SK-N-SH (cell line): ENCODE data around the gene SLC16A5. TPM values are rescaled to one million over a fixed set of nuclear protein-coding genes. Genes with fewer than 3 reads are reported as not detected.

Experiments
- CTCF ChIA-PET: fragments of 300-600, 350-600 bp; formaldehyde crosslinking; extraction: SDS; loops from one replicate; lab custom pipeline; 2021; lab: Yijun Ruan, JAX
- POLR2A ChIA-PET: fragments of 350-600 bp; sonication (Branson Sonifier 250); formaldehyde crosslinking; extraction: SDS; loops from one replicate; lab custom pipeline; 2020; ENCODE audit warnings: antibody characterized with exemption, inconsistent platforms; lab: Yijun Ruan, JAX
- DNase-seq: peaks from one replicate; pipeline ENCODE4 v3.0.0; 2012
- H2AFZ ChIP-seq: fragments of 200-600 bp; sonication (generic); 2 replicates; pipeline ENCODE4 v1.8.1; 2016; ENCODE audit warnings: antibody characterized with exemption, mild to moderate bottlenecking, low read depth
- H3F3A ChIP-seq: fragments of 200-600 bp; sonication (generic); replicated peaks from 2 replicates; pipeline ENCODE3; 2016; ENCODE audit warnings: antibody characterized with exemption, mild to moderate bottlenecking; ENCODE audit not compliant: insufficient read depth
- H3K27ac ChIP-seq, 2 experiments: fragments of 200-500 bp in 1 of 2; fragments of 200-600 bp in 1 of 2; sonication (Bioruptor generic) in 1 of 2; sonication (generic), shearing (Covaris generic) in 1 of 2; 2 replicates each; pipeline versions ENCODE4 v1.5.1 to v1.6.1; 2014 to 2016; ENCODE audit warnings: low read depth in 2 of 2, inconsistent platforms in 1 of 2, low read length in 1 of 2, mild to moderate bottlenecking in 1 of 2, mixed read lengths in 1 of 2
- H3K27me3 ChIP-seq: fragments of 200-600 bp; sonication (generic), shearing (Covaris generic); 2 replicates; pipeline ENCODE4 v1.6.1; 2016; ENCODE audit warnings: mixed run types; ENCODE audit not compliant: insufficient read depth
- H3K36me3 ChIP-seq, 2 experiments: fragments of 200-500 bp in 1 of 2; fragments of 200-600 bp in 1 of 2; sonication (Bioruptor generic) in 1 of 2; sonication (generic) in 1 of 2; replicated peaks in 1 of 2; 2 replicates each; pipeline versions ENCODE3 to v1.5.1; 2014 to 2016; ENCODE audit warnings: low read length in 1 of 2, mild to moderate bottlenecking in 1 of 2; ENCODE audit not compliant: insufficient read depth in 2 of 2, control insufficient read depth in 1 of 2
- H3K4me1 ChIP-seq, 2 experiments: fragments of 200-500 bp in 1 of 2; fragments of 200-600 bp in 1 of 2; sonication (Bioruptor generic) in 1 of 2; sonication (generic), shearing (Covaris generic) in 1 of 2; 2 replicates each; pipeline versions ENCODE4 v1.5.1 to v1.6.1; 2014 to 2016; ENCODE audit warnings: low read depth in 1 of 2, low read length in 1 of 2, mixed run types in 1 of 2; ENCODE audit not compliant: insufficient read depth in 2 of 2, control insufficient read depth in 1 of 2
- H3K4me2 ChIP-seq: fragments of 200-600 bp; sonication (generic), shearing (Covaris generic); 2 replicates; pipeline ENCODE4 v1.6.1; 2017; ENCODE audit warnings: mixed run types
- H3K4me3 ChIP-seq, 2 experiments: fragments of 200-500 bp in 1 of 2; fragments of 200-600 bp in 1 of 2; sonication (Bioruptor generic) in 1 of 2; sonication (generic), shearing (Covaris generic) in 1 of 2; 2 replicates each; pipeline versions ENCODE4 v1.5.1 to v1.8.1; 2014 to 2016; ENCODE audit warnings: low read depth in 2 of 2, inconsistent platforms in 1 of 2, low read length in 1 of 2, mild to moderate bottlenecking in 1 of 2, mixed read lengths in 1 of 2, moderate library complexity in 1 of 2
- H3K79me2 ChIP-seq: fragments of 200-600 bp; sonication (generic); 2 replicates; pipeline ENCODE4 v1.8.1; 2017; ENCODE audit warnings: mild to moderate bottlenecking; ENCODE audit not compliant: insufficient read depth
- H3K9ac ChIP-seq: fragments of 200-600 bp; sonication (generic); 2 replicates; pipeline ENCODE4 v1.6.1; 2017; ENCODE audit warnings: mixed run types
- H3K9me2 ChIP-seq: fragments of 200-600 bp; sonication (generic); 2 replicates; pipeline ENCODE4 v1.6.1; 2017; ENCODE audit warnings: mixed run types
- H3K9me3 ChIP-seq: fragments of 200-600 bp; sonication (generic); 2 replicates; pipeline ENCODE4 v1.6.1; 2017; ENCODE audit warnings: mixed run types, mild to moderate bottlenecking, moderate library complexity
- H4K20me1 ChIP-seq: fragments of 200-600 bp; sonication (generic); 2 replicates; pipeline ENCODE4 v1.6.1; 2017; ENCODE audit warnings: mild to moderate bottlenecking, mixed run types; ENCODE audit not compliant: insufficient read depth
- CHD2 ChIP-seq: fragments of 150-350 bp; IDR thresholded peaks from 2 replicates; pipeline ENCODE4 v1.6.1; 2018; ENCODE audit warnings: low read length; ENCODE audit not compliant: partially characterized antibody
- EZH2phosphoT487 ChIP-seq: fragments of 200-600 bp; sonication (generic); IDR thresholded peaks from 2 replicates; pipeline ENCODE4 v1.6.1; 2017; ENCODE audit warnings: low read depth, mixed run types, mild to moderate bottlenecking, antibody characterized with exemption, moderate library complexity, borderline replicate concordance
- FOSL2 ChIP-seq: IDR thresholded peaks from 2 replicates; pipeline ENCODE4 v1.4.0; 2012; ENCODE audit warnings: low read depth, mild to moderate bottlenecking, moderate library complexity, borderline replicate concordance
- JUND ChIP-seq: IDR thresholded peaks from 2 replicates; pipeline ENCODE4 v1.4.0; 2012
- MXI1 ChIP-seq: IDR thresholded peaks from 2 replicates; pipeline ENCODE4 v1.6.1; 2012; ENCODE audit warnings: mild to moderate bottlenecking, low read depth, low read length, improper control_type of control experiment
- NFIC ChIP-seq: IDR thresholded peaks from 2 replicates; pipeline ENCODE4 v1.4.0; 2012; ENCODE audit warnings: borderline replicate concordance
- NRF1 ChIP-seq: IDR thresholded peaks from 2 replicates; pipeline ENCODE4 v1.6.1; 2012; ENCODE audit warnings: low read depth, mild to moderate bottlenecking, low read length
- POLR2AphosphoS5 ChIP-seq: IDR thresholded peaks from 2 replicates; pipeline ENCODE4 v1.6.1; 2012; ENCODE audit warnings: low read depth, low read length
- RFX5 ChIP-seq: IDR thresholded peaks from 2 replicates; pipeline ENCODE4 v1.6.1; 2012; ENCODE audit warnings: mild to moderate bottlenecking, improper control_type of control experiment, low read length
- SMC3 ChIP-seq: IDR thresholded peaks from 2 replicates; pipeline ENCODE4 v1.6.1; 2012; ENCODE audit warnings: low read depth, low read length, improper control_type of control experiment
- TCF12 ChIP-seq: IDR thresholded peaks from 2 replicates; pipeline ENCODE4 v1.4.0; 2012
- YY1 ChIP-seq: IDR thresholded peaks from 2 replicates; pipeline ENCODE4 v1.4.0; 2012; ENCODE audit warnings: low read depth, mild to moderate bottlenecking
- WGBS: methylation state at CpG from one replicate; pipeline ENCODE4 v1.1.6; 2017; ENCODE audit warnings: low lambda C conversion rate; 5-methylcytosine and 5-hydroxymethylcytosine counted together
- polyA plus RNA-seq, 3 experiments: library from polyadenylated mRNA; depleted of rRNA; stranded (reverse); fragments of >200 nt; gene quantifications; 2 replicates each; pipeline ENCODE4 v1.2.3, GENCODE V29; 2012
- TF ChIP-seq, protein P1 (sequence below): fragments of 150-350 bp; IDR thresholded peaks from 2 replicates; pipeline ENCODE4 v1.6.1; 2016; ENCODE audit warnings: mild to moderate bottlenecking, low read depth, low read length
- TF ChIP-seq, protein P2 (sequence below): IDR thresholded peaks from 2 replicates; pipeline ENCODE4 v1.6.1; 2012; ENCODE audit warnings: mild to moderate bottlenecking, low read depth, low read length, moderate library complexity
- TF ChIP-seq, protein P3 (sequence below): IDR thresholded peaks from 2 replicates; pipeline ENCODE4; 2012
- TF ChIP-seq, protein P4 (sequence below): IDR thresholded peaks from 2 replicates; pipeline ENCODE4 v1.4.0; 2012; ENCODE audit warnings: low read depth, borderline replicate concordance

The SLC16A5 gene
- polyA plus RNA-seq, 1 of the 3 experiments (the other 2 are of a cell fraction): 0.03 TPM

DNA sequence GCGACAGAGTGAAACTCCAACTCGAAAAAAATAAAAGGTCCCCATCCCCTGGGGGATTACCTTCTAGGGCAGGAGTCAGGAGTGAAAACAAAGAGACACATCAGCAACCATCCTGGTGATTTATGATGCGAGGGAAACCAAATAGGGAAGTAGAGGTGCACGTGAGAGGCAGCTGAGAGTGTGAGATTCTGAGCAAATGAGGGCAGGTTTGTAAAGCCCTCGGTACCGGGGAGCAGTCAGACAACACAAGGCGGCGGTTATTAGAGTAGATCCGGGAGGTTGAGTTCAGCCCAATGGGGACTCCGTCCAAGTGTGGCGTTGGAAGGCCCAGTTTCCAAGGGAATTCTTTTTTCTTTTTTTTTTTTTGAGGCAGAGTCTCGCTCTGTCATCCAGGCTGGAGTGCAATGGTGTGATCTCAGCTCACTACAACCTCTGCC is 14.6 kb downstream of the SLC16A5 start:
- no peak overlapping the region for H3K4me3 ChIP-seq
- no peak overlapping the region for H2AFZ ChIP-seq
- 75% methylated on average over 12 of the region's 12 CpGs for WGBS
- no peak overlapping the region for H3K4me2 ChIP-seq
- H4K20me1 ChIP-seq: no peaks in the 10 kb centered on the region
- no peaks in the 10 kb centered on the region for H3K9me3 ChIP-seq
- H3K27ac ChIP-seq: no peak overlapping the region
- no peaks in the 10 kb centered on the region for H3K36me3 ChIP-seq
- no peaks in the 10 kb centered on the region for H3K79me2 ChIP-seq
- TF ChIP-seq JUND: no peak
- TF ChIP-seq, protein P1, sequence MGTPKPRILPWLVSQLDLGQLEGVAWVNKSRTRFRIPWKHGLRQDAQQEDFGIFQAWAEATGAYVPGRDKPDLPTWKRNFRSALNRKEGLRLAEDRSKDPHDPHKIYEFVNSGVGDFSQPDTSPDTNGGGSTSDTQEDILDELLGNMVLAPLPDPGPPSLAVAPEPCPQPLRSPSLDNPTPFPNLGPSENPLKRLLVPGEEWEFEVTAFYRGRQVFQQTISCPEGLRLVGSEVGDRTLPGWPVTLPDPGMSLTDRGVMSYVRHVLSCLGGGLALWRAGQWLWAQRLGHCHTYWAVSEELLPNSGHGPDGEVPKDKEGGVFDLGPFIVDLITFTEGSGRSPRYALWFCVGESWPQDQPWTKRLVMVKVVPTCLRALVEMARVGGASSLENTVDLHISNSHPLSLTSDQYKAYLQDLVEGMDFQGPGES: no peak
- TF ChIP-seq NRF1: no peak
- no peak for TF ChIP-seq CHD2
- no peak for TF ChIP-seq MXI1
- no peak for TF ChIP-seq NFIC
- no peak for TF ChIP-seq SMC3
- no peak for TF ChIP-seq FOSL2
- no peak for TF ChIP-seq YY1
- TF ChIP-seq, all 33 proteins: peak for 0
- ChIA-PET CTCF (interaction anchor here (0.6 to 4.5 kb wide), 6 partner anchors 8 to 229 kb away, joined by 3 to 68 read pairs (median 4); partner anchors contain the start of genes ARMC7 and FDXR), POLR2A (no interaction called here)
- no peaks in the 10 kb centered on the region for H3F3A ChIP-seq
- no peaks in the 10 kb centered on the region for H3K9me2 ChIP-seq
- no peak overlapping the region for H3K9ac ChIP-seq
- no peaks in the 10 kb centered on the region for H3K27me3 ChIP-seq
- no peak for DNase-seq
- H3K4me1 ChIP-seq: peaks cover 0 to 10% of the 10 kb centered on the region in 2 experiments; a peak in 1 of 4 replicates

DNA sequence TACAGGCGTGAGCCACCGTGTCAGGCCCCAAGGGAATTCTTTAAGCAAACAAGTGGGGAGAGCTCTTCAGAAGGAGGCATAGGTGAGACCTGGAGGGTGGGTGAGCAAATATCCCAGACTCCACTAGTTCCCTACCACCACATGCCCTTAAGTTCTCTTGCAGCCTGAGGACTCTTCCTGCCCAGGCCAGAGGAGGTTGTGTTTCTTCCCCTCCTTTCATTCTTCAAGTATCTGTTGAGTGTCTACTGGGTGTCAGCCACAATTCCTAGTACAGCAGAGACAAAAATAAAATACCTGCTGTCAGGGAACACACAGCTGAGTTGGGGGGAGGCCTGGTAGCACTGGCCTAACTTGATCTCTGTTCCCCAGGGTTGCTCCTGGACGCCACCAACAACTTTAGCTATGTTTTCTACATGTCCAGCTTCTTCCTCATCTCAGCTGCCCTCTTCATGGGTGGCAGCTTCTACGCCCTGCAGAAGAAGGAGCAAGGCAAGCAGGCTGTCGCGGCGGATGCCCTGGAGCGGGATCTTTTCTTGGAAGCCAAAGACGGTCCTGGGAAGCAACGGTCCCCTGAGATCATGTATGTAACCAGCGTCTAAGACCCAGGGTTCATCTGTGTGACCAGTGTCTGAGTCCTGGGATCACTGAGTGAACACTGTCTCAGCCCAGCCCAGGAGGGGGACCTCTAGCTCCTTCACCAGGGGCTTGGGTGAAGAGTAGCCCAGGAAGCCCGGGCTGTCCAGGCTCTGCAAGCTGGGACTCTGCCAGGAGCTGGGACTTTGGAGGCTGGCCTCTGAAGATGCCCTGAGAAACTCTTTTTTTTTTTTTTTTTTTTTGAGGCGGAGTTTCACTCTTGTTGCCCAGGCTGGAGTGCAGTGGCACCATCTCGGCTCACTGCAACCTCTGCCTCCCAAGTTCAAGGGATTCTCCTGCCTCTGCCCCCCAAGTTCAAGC is 16.1 kb downstream of the SLC16A5 start:
- no peak for DNase-seq
- Histone ChIP-seq H2AFZ (no peak overlapping the region), H3K9ac (no peak overlapping the region), H3F3A (peaks cover 4% of the 10 kb centered on the region), H4K20me1 (no peaks in the 10 kb centered on the region), H3K27me3 (no peaks in the 10 kb centered on the region), H3K4me1 (peaks cover 0 to 10% of the 10 kb centered on the region in 2 experiments; a peak in 1 of 4 replicates), H3K36me3 (no peaks in the 10 kb centered on the region), H3K4me2 (no peak overlapping the region), H3K9me3 (no peaks in the 10 kb centered on the region), H3K79me2 (no peaks in the 10 kb centered on the region), H3K4me3 (no peak overlapping the region), H3K9me2 (no peaks in the 10 kb centered on the region), H3K27ac (no peak overlapping the region)
- ChIA-PET CTCF (interaction anchor here (0.6 to 4.9 kb wide), 17 partner anchors 9 to 1191 kb away, joined by 3 to 68 read pairs (median 9); partner anchors contain the start of genes MIF4GD, NT5C, OTOP2 and SLC16A5), POLR2A (interaction anchor here (0.8 to 1.1 kb wide), 2 partner anchors 29 to 1101 kb away, joined by 4 to 12 read pairs; no protein-coding TSS in a partner anchor)
- 77% methylated on average over 14 of the region's 14 CpGs for WGBS
- no peak for TF ChIP-seq MXI1
- TF ChIP-seq, protein P2, sequence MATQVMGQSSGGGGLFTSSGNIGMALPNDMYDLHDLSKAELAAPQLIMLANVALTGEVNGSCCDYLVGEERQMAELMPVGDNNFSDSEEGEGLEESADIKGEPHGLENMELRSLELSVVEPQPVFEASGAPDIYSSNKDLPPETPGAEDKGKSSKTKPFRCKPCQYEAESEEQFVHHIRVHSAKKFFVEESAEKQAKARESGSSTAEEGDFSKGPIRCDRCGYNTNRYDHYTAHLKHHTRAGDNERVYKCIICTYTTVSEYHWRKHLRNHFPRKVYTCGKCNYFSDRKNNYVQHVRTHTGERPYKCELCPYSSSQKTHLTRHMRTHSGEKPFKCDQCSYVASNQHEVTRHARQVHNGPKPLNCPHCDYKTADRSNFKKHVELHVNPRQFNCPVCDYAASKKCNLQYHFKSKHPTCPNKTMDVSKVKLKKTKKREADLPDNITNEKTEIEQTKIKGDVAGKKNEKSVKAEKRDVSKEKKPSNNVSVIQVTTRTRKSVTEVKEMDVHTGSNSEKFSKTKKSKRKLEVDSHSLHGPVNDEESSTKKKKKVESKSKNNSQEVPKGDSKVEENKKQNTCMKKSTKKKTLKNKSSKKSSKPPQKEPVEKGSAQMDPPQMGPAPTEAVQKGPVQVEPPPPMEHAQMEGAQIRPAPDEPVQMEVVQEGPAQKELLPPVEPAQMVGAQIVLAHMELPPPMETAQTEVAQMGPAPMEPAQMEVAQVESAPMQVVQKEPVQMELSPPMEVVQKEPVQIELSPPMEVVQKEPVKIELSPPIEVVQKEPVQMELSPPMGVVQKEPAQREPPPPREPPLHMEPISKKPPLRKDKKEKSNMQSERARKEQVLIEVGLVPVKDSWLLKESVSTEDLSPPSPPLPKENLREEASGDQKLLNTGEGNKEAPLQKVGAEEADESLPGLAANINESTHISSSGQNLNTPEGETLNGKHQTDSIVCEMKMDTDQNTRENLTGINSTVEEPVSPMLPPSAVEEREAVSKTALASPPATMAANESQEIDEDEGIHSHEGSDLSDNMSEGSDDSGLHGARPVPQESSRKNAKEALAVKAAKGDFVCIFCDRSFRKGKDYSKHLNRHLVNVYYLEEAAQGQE: no peak
- TF ChIP-seq, protein P3, sequence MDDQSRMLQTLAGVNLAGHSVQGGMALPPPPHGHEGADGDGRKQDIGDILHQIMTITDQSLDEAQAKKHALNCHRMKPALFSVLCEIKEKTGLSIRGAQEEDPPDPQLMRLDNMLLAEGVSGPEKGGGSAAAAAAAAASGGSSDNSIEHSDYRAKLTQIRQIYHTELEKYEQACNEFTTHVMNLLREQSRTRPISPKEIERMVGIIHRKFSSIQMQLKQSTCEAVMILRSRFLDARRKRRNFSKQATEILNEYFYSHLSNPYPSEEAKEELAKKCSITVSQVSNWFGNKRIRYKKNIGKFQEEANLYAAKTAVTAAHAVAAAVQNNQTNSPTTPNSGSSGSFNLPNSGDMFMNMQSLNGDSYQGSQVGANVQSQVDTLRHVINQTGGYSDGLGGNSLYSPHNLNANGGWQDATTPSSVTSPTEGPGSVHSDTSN: no peak
- TF ChIP-seq, protein P1: no peak
- no peak for TF ChIP-seq EZH2phosphoT487
- TF ChIP-seq POLR2AphosphoS5: no peak
- no peak for TF ChIP-seq TCF12
- TF ChIP-seq, protein P4, sequence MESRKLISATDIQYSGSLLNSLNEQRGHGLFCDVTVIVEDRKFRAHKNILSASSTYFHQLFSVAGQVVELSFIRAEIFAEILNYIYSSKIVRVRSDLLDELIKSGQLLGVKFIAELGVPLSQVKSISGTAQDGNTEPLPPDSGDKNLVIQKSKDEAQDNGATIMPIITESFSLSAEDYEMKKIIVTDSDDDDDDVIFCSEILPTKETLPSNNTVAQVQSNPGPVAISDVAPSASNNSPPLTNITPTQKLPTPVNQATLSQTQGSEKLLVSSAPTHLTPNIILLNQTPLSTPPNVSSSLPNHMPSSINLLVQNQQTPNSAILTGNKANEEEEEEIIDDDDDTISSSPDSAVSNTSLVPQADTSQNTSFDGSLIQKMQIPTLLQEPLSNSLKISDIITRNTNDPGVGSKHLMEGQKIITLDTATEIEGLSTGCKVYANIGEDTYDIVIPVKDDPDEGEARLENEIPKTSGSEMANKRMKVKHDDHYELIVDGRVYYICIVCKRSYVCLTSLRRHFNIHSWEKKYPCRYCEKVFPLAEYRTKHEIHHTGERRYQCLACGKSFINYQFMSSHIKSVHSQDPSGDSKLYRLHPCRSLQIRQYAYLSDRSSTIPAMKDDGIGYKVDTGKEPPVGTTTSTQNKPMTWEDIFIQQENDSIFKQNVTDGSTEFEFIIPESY: no peak
- no peak for TF ChIP-seq RFX5
